EH (cell line): ENCODE data around the gene ZFAND3.

Source experiments
- DNase-seq: peaks from one replicate; pipeline ENCODE4 v3.0.0-alpha.2; 2015; ENCODE audit warnings: low read depth

Gene ZFAND3

DNA sequence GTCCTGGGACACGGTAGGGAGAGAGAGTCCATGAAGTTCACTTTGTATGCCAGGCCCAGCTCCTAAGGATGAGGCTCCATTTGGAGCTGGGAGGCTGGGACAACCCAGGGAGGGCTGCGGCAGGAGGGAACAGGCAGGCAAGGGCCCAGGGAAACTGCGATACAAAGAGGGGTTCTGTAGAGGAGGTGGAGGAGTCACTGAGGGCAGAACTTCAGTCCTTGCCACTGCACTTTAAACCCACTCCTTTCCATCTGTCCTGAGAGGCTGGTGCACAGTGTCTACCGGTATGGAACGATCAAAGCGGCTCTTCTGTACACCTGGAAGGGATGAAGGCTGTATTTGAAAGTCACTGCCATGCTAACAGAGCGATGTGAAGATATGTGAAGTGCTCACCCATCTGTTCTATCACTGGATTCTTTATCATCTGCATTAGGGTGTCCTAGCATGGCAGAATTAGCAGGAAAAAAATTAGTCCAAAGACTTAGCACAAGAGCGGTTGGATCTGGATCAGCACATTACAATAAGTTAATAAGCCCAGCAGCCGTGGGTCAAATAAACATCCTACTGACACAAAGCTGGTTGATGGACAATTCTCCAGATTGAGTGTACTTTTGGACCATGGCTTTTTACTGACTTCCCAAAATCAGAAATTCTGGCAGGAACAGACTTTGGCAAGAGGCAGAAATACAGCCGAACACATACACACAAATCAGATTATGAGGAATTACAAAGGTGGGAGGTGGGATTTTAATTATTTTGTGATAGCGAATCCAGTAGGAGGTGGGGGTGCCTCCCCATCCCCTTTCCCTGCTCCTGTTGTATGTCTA lies 20.9 kb upstream of the ZFAND3 start:
- no peak for DNase-seq

DNA sequence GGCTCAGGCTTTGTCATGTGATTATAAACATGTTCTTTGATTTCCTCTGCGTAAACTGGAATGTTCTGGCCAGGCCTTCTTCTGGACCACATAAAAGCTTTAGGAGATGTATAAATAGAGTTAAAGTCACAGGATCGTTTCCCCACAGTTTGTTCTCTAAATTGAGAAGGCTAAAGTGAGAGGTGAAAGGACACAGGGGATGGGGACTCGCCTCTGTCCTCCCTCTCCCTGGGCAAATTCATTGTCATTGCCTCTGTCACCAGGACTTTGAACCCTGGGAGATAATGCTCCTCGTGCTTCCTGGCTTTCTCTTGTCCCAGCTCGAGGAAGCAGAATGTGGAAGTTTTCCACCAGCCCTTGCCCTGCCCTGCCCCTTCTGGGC lies 20.3 kb upstream of the ZFAND3 start:
- DNase-seq: no peak

DNA sequence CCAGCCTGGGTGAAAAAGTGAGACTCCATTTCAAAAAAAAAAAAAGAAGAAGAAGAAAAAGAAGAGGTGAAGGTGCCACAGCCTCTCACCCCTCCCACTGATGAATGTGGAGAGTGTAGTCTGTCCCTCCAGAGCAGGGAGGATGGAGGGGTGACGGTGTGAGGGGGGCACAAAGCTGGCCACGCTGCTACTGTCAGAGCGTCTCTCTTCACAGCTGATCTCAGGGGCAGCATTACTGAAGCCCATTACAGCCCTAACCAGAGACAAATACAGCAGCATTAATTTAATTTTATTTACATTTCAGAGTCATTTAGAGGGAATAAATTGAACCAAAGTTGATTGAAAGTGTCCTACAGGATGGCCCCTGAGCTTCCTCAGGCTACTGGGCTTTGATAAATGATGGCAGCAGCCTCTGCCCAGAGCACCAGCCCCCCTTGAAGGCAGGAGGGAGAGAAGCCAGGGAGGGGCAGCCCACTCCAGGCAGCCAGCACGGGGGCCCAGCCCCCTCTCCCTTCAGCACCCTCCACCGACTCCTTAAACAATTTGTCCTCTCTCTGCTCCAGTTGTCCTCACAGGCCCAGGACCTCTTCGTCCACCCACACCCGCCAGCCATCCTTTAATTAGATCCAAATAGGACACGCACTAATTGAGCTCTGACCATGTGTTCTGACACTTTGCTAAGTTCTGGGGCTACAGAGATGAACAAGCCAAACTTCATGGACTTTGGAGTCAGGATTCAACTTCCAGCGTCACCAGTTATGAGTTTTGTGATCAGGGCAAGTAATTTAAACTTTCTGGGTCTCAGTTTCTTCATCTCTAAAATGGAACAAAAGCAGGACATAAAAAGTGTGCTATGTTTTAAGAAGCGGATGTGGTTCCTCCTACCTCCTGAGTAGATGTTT lies 18.6 kb upstream of the ZFAND3 start:
- DNase-seq: no peak

DNA sequence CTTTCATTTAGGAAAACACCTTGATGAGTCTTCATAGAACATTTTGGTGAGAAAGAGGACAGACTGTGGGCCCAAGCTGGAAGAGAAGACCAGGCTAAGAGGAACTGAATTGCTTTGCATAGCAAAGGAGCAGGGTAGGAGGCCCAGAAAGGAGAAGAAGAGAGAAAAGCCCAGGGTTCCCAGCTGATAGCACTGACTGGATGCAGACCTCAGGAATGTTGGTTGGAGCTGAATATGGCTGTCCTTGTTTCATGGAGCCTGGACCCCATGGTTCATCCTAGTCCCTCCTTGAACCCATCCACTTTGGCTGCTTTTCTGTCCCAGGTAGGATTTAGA lies 18.0 kb upstream of the ZFAND3 start:
- no peak for DNase-seq

DNA sequence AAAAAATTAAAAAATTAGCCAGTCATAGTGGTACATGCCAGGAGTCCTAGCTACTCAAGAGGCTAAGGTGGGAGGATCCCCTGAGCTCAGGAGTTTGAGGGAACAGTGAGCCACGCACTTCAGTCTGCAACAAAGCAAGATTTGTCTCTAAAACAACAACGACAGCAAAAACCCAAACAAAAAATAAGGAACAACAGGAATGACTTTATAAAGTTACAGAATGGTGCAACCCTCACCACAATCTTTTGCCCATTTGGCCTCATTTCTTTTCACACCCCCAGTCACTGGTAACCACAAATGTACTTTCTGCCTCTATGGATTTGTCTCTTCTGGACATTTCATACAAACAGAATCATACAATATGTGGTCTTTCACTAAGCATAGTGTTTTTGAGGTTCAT lies 16.7 kb upstream of the ZFAND3 start:
- DNase-seq: no peak

DNA sequence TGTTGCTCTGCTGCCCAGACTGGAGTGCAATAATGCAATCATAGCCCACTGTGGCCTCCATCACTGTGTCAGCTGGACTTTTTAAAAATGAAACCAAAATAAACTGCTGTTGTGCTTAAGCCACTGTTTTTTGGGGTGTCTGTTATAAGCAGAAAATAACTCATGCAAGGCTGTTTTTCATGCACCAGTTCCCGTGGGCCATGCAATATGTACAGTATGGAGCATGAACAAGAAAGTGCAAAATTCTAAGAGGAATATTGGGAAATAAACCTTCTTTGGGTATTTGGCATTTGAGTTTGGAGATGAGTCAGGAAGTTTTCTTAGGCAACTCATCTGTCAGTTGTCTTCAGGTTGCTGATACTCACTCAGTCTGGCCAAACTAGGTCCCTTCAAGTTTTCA lies 14.9 kb upstream of the ZFAND3 start:
- peak; percentile 41 for DNase-seq

DNA sequence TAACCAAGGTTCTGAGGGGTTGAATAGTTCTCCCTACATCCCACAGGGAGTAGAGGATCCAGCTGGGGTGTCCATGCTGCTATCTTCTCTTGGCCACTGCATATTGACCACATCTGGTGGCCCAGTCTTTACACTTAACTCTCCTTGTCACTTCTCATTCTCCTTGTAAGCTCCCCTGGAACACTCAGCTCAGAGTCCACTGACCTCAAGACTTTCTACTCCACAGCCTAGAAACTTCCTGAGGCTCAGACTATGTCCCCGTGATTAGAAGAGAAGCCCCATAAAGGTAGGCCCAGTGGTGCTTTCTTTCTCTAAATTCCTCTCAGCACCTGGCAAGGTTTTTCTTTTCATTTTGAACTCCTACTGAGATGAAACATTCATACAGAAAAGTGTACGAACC lies 13.3 kb upstream of the ZFAND3 start:
- DNase-seq: no peak

DNA sequence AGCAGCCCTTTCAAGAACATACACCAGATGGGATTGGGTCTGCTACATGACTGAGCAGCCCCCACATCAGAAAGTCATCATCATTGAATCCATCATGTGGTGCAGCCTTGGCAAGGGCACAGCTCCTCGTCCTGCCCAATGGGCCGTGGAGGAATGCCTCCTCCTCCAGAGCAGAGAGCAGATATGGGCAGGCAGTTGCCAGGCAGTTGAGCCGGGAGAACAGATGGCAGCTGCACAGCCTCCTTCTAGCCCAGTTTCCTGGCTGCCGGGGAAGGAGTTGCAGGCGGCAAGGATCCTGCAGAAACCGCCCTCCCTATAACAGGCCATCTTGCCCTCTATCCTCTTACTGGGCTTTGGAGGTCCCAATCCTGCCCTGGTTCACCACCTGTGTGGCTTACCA lies 11.9 kb upstream of the ZFAND3 start:
- DNase-seq: no peak

DNA sequence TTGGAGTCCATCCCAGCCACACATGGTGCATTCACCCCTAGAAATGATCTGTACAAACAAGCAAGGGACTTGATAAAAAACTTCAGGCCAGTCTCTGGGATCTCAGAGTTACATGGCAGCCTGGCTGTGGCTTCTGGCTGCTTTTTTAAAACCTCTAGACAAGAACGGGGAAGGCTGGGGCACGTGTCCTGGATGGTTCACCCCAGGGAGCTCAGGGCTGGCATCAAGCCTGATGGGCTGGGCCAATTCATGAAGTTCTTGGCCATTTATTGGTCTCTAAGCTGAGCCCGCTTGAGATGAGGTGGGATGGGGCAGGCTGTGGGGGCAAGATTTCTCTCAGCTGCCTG lies 10.4 kb upstream of the ZFAND3 start:
- no peak for DNase-seq

DNA sequence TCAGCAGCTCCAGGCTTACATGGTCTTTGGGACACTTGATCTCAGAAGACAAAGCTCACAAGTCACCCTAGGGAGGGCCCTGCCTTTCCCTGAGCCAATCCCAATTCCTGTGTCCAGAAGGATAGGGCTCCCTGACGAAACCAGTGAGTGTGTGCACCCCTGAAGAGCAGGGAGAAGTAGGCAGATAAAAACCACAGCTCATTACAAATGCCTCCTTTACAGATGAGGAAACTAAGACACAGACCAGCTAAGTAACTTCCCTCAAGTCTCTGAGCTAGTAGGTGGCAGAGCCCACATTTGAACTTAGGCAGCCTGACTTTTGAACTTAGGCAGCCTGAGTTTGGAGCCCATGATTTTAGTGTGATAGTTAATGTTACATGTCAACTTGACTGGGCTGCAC lies 6.7 kb upstream of the ZFAND3 start:
- no peak for DNase-seq

DNA sequence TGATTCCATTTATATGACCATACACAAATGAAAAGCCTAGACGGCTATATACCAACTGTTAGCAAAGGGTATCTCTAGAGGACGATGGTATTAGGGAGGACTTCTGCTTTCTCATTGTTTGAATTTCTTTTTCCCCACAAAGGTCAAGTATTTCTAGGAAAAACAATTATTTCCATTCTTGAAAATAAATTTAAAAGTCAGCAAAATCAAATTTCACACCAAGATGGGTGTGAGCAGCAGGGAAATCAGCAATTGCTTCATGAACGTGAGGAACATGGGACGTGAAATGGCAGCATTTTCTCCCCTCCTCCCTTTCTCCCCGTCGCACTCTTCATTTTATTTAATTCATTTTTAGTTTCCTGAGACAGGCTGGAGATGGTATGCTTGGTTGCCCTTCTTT lies 5.2 kb upstream of the ZFAND3 start:
- DNase-seq: no peak

DNA sequence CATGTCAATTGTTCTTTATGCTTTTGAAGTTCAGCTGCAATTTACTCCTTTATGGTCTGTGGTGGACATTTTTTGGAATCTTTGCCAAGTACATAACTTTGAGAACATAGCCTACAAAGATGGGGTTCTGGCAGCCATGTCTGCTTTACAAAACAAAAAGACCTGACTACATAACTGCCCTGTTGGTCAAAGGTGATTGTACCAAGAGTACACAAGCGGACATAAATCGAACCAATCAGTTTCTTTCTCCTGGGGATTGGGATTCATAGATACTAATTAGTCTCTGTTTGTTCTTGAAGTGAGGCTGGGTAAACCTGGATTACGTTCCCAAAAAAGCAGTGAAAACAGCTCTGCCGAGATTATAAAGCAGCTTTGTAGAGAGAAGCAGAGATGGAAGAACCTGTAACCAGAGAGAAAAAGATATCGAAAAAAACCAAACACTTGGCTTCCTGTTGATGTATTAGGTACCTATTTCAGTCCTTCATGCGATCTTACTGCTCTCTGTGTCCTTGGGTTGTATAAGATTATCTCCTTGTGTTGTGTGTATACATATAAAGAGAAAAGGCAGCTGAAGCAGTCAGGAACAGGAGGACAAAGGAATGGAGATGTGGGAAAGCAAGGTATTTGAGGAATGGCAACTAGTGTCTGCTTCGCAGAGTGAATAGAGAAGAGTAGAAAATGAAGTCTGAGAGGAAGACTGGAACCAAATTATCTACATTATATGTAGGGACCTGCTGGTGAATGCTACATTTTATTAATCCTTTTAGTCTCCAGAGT lies 2.7 kb upstream of the ZFAND3 start:
- peak; percentile 40 for DNase-seq

DNA sequence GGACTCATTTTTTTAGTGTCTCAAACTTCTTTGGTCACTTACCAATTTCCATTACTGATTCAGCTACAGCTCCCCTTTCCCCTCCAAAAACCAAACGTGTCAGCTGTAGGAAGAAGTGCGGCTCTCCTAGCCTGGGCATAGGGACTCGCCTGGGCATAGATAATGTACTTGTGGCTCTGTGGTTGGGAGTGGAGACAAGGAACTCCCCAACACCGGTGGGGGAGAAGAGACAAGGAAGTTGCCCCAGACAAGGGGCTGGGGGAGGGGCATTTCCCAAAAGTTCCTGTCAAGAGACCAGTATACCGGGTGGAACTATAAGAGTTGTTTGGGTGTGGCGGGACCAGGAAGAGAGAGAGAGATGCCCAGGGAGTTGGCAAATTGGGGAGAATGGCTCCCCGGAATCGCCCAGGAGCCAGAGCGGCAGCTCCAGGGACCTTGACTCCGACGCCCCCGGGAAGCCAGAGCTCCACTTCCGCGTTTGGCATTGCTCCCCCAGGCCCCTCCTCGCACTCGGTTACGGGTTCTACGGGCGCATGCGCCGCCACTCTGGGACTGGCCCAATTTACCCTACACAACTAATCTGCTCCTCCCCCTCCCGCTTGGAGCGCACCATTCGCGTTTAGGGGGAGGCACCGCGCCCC lies 871 bp upstream of the ZFAND3 start:
- DNase-seq: peak; percentile 96

DNA sequence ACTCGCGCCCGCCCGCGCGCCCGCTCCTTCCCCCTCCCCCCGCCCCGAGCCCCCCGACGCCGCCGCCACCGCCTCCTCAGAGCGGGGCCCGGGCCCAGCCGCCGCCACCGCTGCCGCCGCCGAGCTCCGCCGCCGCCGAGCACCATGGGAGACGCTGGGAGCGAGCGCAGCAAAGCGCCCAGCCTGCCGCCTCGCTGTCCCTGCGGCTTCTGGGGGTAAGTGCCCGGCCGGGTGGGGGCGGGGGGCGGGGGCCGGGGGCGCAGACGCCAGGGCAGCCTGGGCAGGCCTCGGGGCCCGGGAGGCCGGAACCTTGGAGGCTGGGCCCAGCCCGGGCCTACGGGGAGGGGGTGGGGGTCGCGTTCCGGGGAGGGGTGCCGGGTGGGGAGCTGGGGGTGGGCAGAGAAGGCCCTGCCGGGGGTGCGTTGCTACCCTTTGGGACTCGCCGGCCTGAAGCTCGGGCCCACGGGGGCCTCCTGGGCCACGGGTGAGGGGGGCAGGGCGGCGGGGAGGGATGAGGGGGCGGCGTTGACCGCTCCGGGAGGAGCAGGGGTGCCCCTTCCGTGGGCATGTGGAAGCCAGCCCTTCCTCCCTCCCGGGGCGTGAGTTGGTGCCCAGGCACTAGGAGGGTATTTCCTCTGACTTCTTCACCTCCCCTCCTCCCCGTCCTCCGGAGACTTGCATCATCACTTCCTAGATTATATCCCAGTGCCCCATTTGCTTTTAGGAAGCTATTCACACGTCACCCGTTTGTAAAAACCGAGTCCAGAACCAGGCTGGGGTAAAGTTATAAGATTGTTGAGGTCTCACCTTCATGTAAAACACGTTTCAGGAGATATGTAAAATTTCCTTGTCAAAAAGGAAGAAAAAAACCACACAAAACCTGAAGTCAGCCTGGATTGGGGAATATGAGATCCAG lies 533 bp downstream of the ZFAND3 start:
- DNase-seq: peak; percentile 81

DNA sequence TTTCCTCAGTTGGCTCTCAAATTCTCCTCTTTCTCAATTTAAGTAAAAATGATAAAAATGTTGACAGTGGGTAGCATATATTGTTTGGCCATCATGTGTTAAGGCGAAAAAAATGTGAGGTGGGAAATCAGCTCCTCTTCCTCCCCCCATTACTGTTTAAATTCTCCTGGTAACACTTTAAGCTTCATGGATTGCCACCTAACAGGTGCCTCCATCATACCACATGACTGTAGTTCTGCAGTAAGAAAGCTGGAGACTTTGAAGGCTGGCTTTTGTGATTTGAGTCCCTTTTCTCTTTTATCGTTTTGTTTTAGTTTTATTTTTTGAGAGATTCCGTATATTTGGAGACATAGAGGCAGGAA lies 1.2 kb downstream of the ZFAND3 start:
- DNase-seq: peak; percentile 12

DNA sequence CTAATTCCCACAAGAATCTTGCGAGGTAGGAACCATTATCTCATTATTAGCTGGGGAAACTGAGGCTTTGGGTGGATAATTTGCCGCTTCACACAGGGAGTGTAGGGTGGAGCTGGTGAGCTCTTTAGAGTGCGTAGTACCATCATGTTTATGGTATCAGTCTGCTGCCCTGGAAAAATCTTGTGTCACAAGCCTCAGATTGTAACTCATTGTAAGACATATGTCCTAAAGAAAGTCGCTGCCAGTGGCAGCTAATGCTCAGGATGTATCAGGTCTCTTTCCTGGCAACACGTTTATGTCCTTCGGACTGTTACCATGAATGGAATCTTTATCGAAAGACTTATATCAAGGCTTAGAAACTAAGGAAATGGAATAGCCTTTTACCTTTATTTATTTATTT lies 1.9 kb downstream of the ZFAND3 start:
- no peak for DNase-seq

DNA sequence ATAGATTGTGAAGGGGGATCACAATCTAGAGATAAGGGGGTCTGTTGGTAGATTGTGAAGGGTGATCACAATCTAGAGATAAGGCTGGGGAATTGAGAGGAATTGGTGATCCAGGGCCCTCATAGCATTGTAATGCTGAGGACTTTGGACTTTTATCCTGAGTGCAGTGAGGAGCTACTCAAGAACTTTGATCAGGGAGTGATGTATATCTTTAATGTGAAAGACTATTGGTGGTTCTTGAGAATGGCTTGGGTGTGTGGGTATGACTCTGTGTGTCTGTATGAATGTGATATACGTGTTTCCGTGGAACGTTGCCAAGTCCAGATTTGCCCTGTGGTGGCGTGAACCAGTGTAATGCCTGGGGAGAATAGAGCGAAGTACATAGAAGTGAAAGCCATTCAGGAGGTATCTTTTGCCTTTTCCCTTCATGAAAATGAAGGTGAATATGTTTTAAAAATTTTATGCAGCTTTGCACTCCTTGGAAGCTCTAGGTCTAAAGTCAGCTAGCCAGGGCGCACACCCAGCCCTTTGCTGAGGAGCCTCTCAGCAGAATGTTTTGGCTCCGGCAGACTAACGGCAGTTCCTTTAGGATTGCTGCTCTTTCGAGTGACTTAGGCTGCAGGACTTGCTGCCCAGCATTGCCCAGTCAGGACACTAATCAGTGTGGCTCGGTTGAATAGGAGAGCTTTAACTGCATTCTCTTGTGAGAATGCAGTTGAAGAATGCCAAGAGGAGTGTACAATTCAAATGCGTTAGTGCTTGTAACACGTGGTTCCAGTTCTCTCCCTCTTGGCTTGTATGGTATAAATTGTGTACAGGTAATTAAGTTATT lies 3.5 kb downstream of the ZFAND3 start:
- peak; percentile 46 for DNase-seq

DNA sequence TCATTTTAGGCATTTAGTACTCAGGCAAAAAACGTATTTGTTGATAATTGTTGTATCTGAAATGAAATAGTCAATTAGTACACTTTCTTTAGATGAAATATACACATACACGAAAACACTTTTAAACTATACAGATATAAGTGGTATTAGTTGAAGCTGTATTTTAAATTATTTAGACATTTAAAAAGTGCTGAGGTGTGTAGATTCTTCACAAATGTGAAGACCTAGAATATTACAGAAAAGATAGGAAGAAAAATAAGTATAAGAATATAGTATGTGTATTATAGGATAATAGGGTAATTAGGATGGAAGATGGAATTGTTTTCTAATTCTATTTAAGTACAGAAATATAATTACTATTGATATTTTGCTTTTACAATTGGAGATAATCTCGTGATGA lies 4.6 kb downstream of the ZFAND3 start:
- DNase-seq: no peak

DNA sequence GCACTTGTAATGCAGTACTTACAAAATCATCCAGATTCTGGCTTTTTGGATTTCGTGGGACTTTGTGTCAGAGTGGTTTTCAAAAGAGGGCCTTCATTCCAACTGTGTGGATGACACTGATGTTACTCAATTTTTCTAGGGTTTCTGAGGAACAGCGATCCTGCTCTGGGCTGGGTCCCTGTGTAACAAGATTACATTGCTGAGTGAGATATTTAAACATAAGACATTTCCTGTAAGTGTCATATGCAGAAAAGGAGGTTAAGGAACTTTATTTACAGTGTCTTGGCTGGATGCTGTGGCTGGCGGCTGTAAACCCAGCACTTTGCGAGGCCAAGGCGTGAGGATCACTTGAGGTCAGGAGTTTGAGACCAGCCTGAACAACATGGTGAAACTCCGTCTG lies 6.7 kb downstream of the ZFAND3 start:
- no peak for DNase-seq

DNA sequence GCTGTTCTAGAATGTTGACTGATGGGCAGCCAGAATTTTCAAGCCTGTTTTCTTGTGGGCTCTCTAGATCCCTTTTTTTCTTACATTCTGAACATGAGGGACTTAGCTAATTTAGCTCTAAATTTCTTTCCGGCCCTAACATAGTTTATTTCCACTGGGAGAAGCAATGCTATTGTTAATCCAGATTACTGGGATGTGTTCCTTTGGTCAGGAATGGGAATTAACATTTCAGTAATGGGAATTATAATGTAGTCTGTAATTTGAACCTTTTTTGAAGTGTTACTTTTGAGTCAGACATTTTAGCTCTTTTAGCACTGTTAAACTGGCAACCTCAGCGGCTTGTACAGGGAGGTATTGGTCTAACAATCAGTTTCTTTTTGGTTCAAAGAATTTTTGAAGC lies 7.5 kb downstream of the ZFAND3 start:
- no peak for DNase-seq
